Ecto neural progenitor cell (in vitro differentiated cells): ENCODE results near the gene MBLAC1.
A peak's percentile ranks its signal among the peaks of the same experiment; 100 is the strongest.
"Not testable (repeated sequence)": the region's sequence is repeated elsewhere in the genome, so short reads cannot be mapped to it uniquely, and the experiment has no call there.

Experiments used
- DNase-seq: peaks from one replicate; pipeline ENCODE4 v3.0.0-alpha.2; 2018; ENCODE audit warnings: low spot score

MBLAC1 gene

DNA sequence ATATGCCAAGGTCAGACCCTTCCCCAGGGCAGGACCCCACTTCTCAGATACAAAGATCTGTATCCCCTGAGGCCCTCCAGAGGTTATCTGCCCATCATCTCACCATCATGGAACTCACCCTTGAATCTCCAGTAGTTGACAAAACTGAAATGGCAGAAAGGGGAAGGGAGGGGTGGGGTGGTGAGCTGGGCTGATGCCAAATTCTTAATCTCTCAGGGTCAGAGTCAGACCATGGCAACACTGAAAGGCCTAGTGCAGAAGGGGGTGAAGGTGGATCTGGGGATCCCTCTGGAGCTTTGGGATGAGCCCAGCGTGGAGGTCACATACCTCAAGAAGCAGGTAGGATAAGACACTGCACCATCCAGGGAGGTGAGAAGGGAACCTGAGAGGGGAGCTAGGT, 4.2 kb upstream of the MBLAC1 start:
- no peak for DNase-seq

GRCh38 chr7:100124301-100125230, 2.2 kb upstream of the MBLAC1 start:
- DNase-seq = no peak

- DNase-seq = no peak
Measured at GRCh38 chr7:100126239-100126930, 382 bp upstream of the MBLAC1 start.

GRCh38 chr7:100127866-100128636, 1.3 kb downstream of the MBLAC1 start:
- no peak for DNase-seq

DNA sequence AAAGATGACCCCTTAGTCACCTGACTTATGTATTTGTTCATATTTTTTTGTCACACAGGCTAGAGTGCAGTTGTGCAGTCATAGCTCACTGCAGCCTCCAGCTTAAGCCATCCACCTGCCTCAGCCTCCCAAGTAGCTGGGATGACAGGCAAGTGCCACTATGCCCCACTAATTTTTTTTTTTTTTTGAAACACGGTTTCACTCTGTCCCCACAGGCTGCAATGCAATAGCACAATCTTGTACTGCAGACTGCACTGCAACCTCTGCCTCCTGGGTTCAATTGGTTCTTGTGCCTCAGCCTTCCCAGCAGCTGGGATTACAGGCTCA, 1.8 kb downstream of the MBLAC1 start:
- no peak for DNase-seq

DNA sequence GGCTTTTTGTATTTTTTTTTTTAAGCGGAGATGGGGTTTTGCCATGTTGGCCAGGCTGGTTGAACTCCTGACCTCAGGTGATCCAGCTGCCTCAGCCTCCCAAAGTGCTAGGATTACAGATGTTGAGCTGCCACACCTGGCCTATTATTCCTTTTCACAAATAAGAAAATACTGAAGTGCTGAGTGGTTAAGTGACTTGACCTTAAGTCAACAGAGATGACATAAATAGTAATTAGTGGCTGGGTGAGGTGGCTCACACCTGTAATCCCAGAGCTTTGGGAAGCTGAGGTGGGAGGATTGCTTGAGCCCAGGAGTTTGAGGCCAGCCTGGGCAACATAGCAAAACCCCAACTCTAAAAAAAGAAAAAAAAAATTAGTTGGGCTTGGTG, 3.4 kb downstream of the MBLAC1 start:
- DNase-seq = not testable (repeated sequence)

GRCh38 chr7:100130608-100131453, 4.1 kb downstream of the MBLAC1 start:
- peak; percentile 90 for DNase-seq

DNA sequence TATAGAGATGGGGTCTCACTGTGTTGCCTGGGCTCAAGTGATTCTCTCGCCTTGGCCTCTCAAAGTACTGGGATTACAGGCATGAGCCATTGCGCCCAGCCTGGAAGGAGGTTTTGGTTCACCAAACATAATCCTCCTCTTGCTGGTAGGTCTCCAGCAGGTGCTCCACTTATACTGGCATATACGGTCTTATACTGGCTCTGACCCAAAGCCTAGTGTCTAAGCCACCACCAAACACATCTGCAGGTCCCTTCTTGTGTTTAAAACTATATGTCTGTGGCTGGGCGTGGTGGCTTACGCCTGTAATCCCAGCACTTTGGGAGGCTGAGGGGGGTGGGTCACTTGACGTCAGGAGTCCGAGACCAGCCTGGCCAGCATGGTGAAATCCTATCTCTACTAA, 5.4 kb downstream of the MBLAC1 start:
- DNase-seq = no peak

GRCh38 chr7:100132697-100133151, 6.0 kb downstream of the MBLAC1 start:
- DNase-seq = peak; percentile 77

- no peak for DNase-seq
Measured at GRCh38 chr7:100137851-100138760, 11.3 kb downstream of the MBLAC1 start.

GRCh38 chr7:100141555-100141949, 14.8 kb downstream of the MBLAC1 start:
- DNase-seq = no peak

DNA sequence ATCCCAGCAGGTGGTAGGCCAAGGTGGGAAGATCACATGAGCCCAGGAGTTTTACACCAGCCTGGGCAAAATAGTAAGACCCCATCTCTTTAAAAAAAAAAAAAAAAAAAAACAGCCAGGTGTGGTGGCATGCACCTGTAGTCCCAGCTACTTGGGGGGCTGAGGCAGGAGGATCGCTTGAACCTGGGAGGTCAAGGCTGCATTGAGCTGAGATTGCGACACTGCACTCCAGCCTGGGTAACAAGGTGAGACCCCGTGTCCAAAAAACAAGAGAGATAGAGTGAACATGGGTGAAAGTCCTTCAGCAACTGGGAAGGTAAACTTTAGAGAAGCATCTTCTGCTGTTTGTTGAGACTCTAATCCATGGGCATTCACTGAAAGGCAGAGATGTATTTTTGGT, 15.7 kb downstream of the MBLAC1 start:
- DNase-seq = no peak

DNA sequence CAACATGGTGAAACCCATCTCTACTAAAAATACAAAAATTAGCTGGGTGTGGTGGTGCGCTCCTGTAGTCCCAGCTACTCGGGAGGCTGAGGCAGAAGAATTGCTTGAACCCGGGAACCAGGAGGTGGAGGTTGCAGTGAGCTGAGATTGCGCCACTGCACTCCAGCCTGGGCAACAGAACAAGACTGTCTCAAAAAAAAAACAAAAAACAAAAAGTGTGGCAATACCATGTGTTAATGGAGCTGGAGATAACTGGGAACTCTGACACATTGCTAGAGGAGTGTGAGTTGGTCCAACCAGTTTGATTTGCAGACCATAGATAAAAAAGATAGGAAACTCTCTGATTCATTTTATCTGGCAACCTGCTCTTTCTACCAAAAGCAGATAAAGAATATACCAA, 19.6 kb downstream of the MBLAC1 start:
- DNase-seq = not testable (repeated sequence)

DNA sequence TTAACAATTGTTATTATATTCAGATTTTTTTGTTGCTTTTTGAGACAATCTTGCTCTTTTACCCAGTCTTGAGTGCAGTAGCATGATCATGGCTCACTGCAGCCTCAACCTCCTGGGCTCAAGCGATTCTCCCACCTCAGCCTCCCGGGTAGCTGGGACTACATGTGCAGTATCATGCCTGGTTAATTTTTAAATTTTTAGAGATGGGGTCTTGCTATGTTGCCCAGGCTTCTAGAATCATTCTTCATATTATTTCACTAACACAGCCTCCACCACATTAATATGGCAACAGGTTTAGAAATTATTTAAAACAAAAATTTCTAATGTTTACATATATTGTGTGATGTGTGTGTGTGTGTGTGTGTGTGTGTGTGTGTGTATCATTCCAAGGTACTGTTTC, 20.5 kb downstream of the MBLAC1 start:
- DNase-seq = no peak

GRCh38 chr7:100148225-100148558, 21.4 kb downstream of the MBLAC1 start:
- no peak for DNase-seq

DNA sequence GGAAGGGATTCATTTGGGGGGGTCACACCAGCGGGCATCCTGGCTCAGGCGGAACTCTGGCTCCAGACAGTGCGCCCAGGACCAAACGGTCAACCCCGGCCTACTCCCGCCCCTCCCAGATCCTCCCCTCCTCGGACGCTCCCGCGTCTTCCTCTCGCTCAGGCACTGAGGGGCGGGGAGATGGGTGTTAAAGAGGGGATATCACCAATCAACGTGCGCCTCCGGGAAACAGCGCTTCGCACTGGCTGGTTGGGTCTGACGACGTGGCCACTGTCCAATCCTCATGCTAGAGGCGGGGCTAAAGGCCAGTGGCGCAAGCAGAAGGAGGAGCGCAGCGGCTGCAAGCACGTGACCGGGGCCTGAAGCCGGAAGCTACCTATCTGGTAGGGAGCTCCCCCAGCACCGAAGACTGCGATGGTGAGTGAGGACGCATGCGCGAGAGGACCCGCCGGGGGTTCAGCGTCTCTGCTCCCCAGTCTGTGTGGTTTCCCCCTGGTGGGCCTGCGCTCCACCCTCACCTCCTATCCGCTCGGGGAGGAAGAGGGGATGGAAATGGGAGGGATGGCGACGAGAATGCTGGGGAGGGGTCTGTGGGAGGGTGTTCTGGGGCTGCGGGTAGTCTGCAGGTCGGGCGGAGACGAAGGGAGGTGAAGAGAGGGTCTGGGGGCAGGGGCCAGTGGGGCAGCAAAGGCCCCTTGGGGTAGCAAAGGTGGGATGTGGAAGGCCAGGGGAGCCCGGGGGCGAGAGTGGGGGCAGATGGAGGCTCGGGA, 22.0 kb downstream of the MBLAC1 start, which contains the start of gene LAMTOR4:
Gene LAMTOR4 (plus strand): TSS at position 360 of the 770 bp plus-strand sequence. CDS start 55 bp downstream, at position 415.
- DNase-seq = peak; percentile 98

- no peak for DNase-seq
Measured at GRCh38 chr7:100152404-100152803, 25.6 kb downstream of the MBLAC1 start.

DNA sequence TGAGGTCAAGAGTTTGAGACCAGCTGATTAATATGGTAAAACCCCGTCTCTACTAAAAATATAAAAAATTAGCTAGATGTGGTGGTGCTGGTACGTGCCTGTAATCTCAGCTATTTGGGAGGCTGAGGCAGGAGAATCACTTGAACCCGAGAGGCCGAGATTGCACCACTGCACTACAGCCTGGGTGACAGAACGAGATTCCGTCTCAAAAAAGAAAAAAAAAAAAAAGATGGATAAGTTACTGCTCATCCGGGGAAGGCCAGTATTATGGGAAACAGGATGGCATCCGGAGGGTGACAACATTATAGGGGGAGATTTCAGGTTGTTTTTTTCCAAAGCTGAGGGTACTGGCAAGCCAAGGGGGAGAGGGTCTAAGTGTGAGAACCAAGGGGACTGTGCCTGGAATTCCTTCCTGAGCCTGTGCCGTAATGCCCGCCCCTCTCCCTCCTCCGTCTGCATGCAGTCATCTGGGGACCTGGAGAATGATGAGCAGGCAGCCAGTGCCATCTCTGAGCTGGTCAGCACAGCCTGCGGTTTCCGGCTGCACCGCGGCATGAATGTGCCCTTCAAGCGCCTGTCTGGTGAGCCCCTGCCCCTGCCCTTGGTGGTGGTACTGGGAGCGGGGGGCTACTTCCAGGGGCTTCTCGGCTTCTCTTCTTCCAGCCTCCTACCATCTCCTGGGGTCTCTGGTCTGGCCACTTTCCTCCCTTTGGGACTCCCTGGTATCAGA, 26.3 kb downstream of the MBLAC1 start:
- no peak for DNase-seq
